Cardiac muscle cell (in vitro differentiated cells and primary cell): ENCODE results near the gene CHAF1A. TPM values are rescaled to one million over a fixed set of nuclear protein-coding genes. Genes with fewer than 3 reads are reported as not detected.

Experiments
- DNase-seq, 2 donors: peaks; one replicate each; pipeline versions ENCODE4 v3.0.0 to v3.0.0-alpha.2; 2010 to 2017; ENCODE audit warnings: low read depth in 1 of 2, low spot score in 1 of 2
- H3K27ac ChIP-seq: fragments of 200-600 bp; sonication (generic); 2 replicates; pipeline ENCODE4 v1.5.1; 2016
- H3K27me3 ChIP-seq: fragments of 200-600 bp; sonication (generic); 2 replicates; pipeline ENCODE4 v1.6.0; 2016; ENCODE audit warnings: control low read depth
- H3K36me3 ChIP-seq: fragments of 200-600 bp; sonication (generic); 2 replicates; pipeline ENCODE4 v1.5.1; 2016; ENCODE audit warnings: control low read depth
- H3K4me1 ChIP-seq: fragments of 200-600 bp; sonication (generic); 2 replicates; pipeline ENCODE4 v1.8.1; 2017; ENCODE audit warnings: low read depth, mild to moderate bottlenecking, mixed run types
- H3K4me3 ChIP-seq: fragments of 200-600 bp; sonication (generic); 2 replicates; pipeline ENCODE4 v1.5.1; 2016; ENCODE audit warnings: mild to moderate bottlenecking
- H3K9me3 ChIP-seq: fragments of 200-600 bp; sonication (generic); 2 replicates; pipeline ENCODE4 v1.5.1; 2017; ENCODE audit warnings: low read depth, mild to moderate bottlenecking, control low read depth
- CTCF ChIP-seq: IDR thresholded peaks from 2 replicates; pipeline ENCODE4 v1.5.1; 2012; ENCODE audit warnings: low read depth, mild to moderate bottlenecking, low read length
- polyA plus RNA-seq: library from polyadenylated mRNA; unstranded; fragments of >200 nt; fragmentation: Nextera tagmentation; extraction: Ambion mirVana; gene quantifications from 2 replicates; pipeline ENCODE4 v1.2.1, GENCODE V29; 2016
- total RNA-seq: library from RNA; depleted of rRNA; stranded (reverse); fragments of >200 nt; gene quantifications from 2 replicates; pipeline ENCODE4 v1.2.3, GENCODE V29; 2016

The CHAF1A gene
- total and polyA plus RNA-seq, 2 experiments from 2014 or later, result 15.3 to 38.9 TPM

- peak overlapping the region; percentile 87 for H3K27ac ChIP-seq
- H3K4me1 ChIP-seq, result peaks cover 31% of the 10 kb centered on the region
- no peaks in the 10 kb centered on the region for H3K27me3 ChIP-seq
- DNase-seq, result no peak
- no peak overlapping the region for H3K4me3 ChIP-seq
- no peaks in the 10 kb centered on the region for H3K36me3 ChIP-seq
- H3K9me3 ChIP-seq, result no peaks in the 10 kb centered on the region
- TF ChIP-seq CTCF, result no peak
Observed at GRCh38 chr19:4376671-4376990, 25.8 kb upstream of the CHAF1A start.

- Histone ChIP-seq H3K4me1 (peaks cover 31% of the 10 kb centered on the region), H3K4me3 (no peak overlapping the region), H3K27ac (peak overlapping the region; percentile 87), H3K36me3 (no peaks in the 10 kb centered on the region), H3K27me3 (no peaks in the 10 kb centered on the region), H3K9me3 (no peaks in the 10 kb centered on the region)
- no peak for TF ChIP-seq CTCF
- no peak for DNase-seq
Observed at GRCh38 chr19:4376991-4377781, 25.3 kb upstream of the CHAF1A start.

- Histone ChIP-seq H3K9me3 (no peaks in the 10 kb centered on the region), H3K27me3 (no peaks in the 10 kb centered on the region), H3K4me3 (no peak overlapping the region), H3K36me3 (no peaks in the 10 kb centered on the region), H3K27ac (no peak overlapping the region), H3K4me1 (peaks cover 29% of the 10 kb centered on the region)
- no peak for TF ChIP-seq CTCF
- no peak for DNase-seq
Observed at GRCh38 chr19:4378886-4379285, 23.6 kb upstream of the CHAF1A start.

- peak in 1 of 2 donors; percentile 63 for DNase-seq
- TF ChIP-seq CTCF, result no peak
- no peaks in the 10 kb centered on the region for H3K27me3 ChIP-seq
- no peaks in the 10 kb centered on the region for H3K36me3 ChIP-seq
- H3K4me1 ChIP-seq, result peaks cover 22% of the 10 kb centered on the region
- H3K27ac ChIP-seq, result no peak overlapping the region
- no peaks in the 10 kb centered on the region for H3K9me3 ChIP-seq
- H3K4me3 ChIP-seq, result no peak overlapping the region
Observed at GRCh38 chr19:4379383-4380253, 22.8 kb upstream of the CHAF1A start.

- peaks cover 15% of the 10 kb centered on the region for H3K4me1 ChIP-seq
- TF ChIP-seq CTCF, result no peak
Observed at GRCh38 chr19:4380254-4380727, 22.1 kb upstream of the CHAF1A start.

More at GRCh38 chr19:4380254-4380727, 22.1 kb upstream of the CHAF1A start:
- DNase-seq, result no peak
- no peaks in the 10 kb centered on the region for H3K9me3 ChIP-seq
- no peak overlapping the region for H3K4me3 ChIP-seq
- no peaks in the 10 kb centered on the region for H3K36me3 ChIP-seq
- no peak overlapping the region for H3K27ac ChIP-seq
- no peaks in the 10 kb centered on the region for H3K27me3 ChIP-seq
